ENCODE data around the gene ZNF507.

DNA sequence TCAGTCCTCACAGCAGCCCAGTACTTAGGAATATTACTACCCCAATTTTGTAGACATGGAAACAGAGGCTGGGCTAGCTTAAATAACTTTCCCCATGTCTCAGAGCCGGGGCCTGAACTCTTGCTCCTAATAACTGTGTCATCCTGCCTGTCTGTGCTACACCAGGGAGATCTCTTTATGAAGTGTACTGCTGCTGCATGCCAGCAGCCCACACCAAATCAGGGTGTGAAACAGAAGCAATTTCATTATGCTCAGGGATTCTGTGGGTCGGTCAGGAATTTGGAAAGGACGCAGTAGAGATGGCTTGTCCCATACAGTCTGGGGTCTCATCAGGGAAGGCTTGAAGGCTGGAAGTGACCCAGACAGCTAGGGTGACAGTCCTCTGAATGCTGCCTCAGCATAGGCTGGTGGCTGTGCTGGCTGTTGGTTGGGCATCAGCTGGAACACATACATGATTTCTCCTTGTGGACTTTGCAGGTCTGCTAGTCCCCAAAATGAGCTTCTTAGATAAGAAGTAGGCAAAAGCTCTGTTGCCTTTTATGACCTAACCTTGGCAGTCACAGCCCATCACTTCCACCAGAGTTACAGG lies 22.6 kb downstream of the ZNF507 start:
- TF ChIP-seq, protein P1, sequence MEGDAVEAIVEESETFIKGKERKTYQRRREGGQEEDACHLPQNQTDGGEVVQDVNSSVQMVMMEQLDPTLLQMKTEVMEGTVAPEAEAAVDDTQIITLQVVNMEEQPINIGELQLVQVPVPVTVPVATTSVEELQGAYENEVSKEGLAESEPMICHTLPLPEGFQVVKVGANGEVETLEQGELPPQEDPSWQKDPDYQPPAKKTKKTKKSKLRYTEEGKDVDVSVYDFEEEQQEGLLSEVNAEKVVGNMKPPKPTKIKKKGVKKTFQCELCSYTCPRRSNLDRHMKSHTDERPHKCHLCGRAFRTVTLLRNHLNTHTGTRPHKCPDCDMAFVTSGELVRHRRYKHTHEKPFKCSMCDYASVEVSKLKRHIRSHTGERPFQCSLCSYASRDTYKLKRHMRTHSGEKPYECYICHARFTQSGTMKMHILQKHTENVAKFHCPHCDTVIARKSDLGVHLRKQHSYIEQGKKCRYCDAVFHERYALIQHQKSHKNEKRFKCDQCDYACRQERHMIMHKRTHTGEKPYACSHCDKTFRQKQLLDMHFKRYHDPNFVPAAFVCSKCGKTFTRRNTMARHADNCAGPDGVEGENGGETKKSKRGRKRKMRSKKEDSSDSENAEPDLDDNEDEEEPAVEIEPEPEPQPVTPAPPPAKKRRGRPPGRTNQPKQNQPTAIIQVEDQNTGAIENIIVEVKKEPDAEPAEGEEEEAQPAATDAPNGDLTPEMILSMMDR (IDR thresholded peaks at IDR 0.05): no peak
- TF ChIP-seq POLR2A (IDR thresholded peaks at IDR 0.05): no peak

All from testis (tissue), 2 donors.